ENCODE data around the gene SIGLEC9.

- TF ChIP-seq CTCF (conservative IDR thresholded peaks at IDR 0.05; ENCODE audit: low read length) = no peak
- TF ChIP-seq EZH2phosphoT487 (IDR thresholded peaks at IDR 0.05; ENCODE audit: borderline replicate concordance) = no peak
These were observed 23.9 kb downstream of the SIGLEC9 start for GRCh38 chr19:51148580-51148979.
